ENCODE results near the gene C1QTNF2. TPM values are rescaled to one million over a fixed set of nuclear protein-coding genes. Genes with fewer than 3 reads are reported as not detected.

Gene C1QTNF2
- total and polyA plus RNA-seq, 10 of the 15 experiments (the other 5 are each of a cell fraction or from before 2014, with no cell fraction given): not detected

DNA sequence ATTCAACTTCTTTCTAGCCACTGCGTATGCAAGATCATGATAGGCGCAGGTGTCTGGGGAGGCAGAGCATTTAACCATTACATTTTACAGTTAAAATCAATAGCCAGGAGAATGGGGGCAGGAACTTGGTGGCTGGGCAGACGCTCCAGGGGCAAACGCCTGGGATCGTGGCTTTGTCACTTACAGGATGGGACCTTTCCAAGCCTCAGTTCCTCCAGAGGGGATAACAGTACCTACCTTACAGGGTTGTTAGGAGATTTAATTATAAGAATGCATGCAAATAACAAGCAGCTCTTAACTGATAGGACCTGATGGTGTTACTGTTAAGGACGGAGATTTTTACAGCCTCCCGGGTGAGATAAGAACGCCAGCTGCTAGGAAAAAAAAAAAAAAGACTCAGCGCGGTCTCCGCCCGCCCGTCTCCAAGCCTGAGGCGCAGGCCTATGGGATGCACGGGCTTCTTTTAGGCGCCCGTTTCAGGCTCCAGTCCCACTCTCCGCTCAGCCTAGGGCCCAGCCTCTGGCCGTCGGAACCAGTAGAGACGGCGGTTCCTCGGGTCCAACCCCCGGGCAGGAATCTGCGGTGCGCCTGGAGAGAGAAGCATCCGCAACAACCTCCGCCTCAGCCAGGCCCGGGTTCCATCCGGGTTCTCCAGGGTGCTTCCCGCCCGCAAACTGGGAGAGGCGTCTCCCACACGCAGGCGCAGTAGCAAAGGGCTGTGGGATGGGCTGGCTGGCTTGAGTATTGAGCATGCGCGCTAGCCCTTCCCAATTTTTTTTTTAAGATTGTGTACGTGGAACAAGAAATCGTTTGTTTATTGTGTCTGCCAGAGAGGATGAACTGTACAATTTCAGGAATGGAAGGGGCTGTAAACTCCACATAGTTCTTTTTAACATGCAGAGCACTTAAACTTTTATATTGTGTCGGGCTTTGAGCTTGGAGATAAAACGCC, 29.3 kb upstream of the C1QTNF2 start, which contains the start of gene FAM200C (continued):
- TF ChIP-seq IKZF1 (conservative IDR thresholded peaks at IDR 0.05): peak; percentile 96
- peak; percentile 85; the same call in 1 of the 2 replicates for TF ChIP-seq PML (IDR thresholded peaks at IDR 0.05; ENCODE audit: low read length)
- TF ChIP-seq TAF1 (IDR thresholded peaks at IDR 0.05; ENCODE audit: borderline replicate concordance, low read depth, low read length): peak; percentile 59; the same call in 1 of the 2 replicates
- peak; percentile 81 to 85 for TF ChIP-seq IKZF2 (IDR thresholded peaks at IDR 0.05)
- no peak for TF ChIP-seq CHD4 (IDR thresholded peaks at IDR 0.05)
- TF ChIP-seq JUND (IDR thresholded peaks at IDR 0.05; ENCODE audit: low read depth, low read length): no peak
- TF ChIP-seq, protein P1, sequence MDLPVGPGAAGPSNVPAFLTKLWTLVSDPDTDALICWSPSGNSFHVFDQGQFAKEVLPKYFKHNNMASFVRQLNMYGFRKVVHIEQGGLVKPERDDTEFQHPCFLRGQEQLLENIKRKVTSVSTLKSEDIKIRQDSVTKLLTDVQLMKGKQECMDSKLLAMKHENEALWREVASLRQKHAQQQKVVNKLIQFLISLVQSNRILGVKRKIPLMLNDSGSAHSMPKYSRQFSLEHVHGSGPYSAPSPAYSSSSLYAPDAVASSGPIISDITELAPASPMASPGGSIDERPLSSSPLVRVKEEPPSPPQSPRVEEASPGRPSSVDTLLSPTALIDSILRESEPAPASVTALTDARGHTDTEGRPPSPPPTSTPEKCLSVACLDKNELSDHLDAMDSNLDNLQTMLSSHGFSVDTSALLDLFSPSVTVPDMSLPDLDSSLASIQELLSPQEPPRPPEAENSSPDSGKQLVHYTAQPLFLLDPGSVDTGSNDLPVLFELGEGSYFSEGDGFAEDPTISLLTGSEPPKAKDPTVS (IDR thresholded peaks at IDR 0.05; ENCODE audit: low read depth, low read length): no peak
- TF ChIP-seq SRF (IDR thresholded peaks at IDR 0.05; ENCODE audit: low read depth in 2 of 2, low read length in 2 of 2): no peak
- TF ChIP-seq NRF1 (conservative IDR thresholded peaks at IDR 0.05; ENCODE audit: low read depth, low read length): peak; percentile 73
- no peak for TF ChIP-seq GABPA (IDR thresholded peaks at IDR 0.05; ENCODE audit: low read depth)
- TF ChIP-seq MEF2A (IDR thresholded peaks at IDR 0.05; ENCODE audit: insufficient read depth, low read depth, low read length): no peak
- TF ChIP-seq NFYA (IDR thresholded peaks at IDR 0.05; ENCODE audit: borderline replicate concordance, low read depth, low read length): no peak
- no peak for TF ChIP-seq NKRF (conservative IDR thresholded peaks at IDR 0.05)
- TF ChIP-seq MYB (IDR thresholded peaks at IDR 0.05; ENCODE audit: borderline replicate concordance, low read depth, low read length): no peak
- peak; percentile 75; the same call in 1 of the 2 replicates for TF ChIP-seq SMAD5 (IDR thresholded peaks at IDR 0.05; ENCODE audit: low read depth)
- TF ChIP-seq ZNF207 (IDR thresholded peaks at IDR 0.05; ENCODE audit: borderline replicate concordance): no peak
- TF ChIP-seq, protein P2, sequence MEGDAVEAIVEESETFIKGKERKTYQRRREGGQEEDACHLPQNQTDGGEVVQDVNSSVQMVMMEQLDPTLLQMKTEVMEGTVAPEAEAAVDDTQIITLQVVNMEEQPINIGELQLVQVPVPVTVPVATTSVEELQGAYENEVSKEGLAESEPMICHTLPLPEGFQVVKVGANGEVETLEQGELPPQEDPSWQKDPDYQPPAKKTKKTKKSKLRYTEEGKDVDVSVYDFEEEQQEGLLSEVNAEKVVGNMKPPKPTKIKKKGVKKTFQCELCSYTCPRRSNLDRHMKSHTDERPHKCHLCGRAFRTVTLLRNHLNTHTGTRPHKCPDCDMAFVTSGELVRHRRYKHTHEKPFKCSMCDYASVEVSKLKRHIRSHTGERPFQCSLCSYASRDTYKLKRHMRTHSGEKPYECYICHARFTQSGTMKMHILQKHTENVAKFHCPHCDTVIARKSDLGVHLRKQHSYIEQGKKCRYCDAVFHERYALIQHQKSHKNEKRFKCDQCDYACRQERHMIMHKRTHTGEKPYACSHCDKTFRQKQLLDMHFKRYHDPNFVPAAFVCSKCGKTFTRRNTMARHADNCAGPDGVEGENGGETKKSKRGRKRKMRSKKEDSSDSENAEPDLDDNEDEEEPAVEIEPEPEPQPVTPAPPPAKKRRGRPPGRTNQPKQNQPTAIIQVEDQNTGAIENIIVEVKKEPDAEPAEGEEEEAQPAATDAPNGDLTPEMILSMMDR (IDR thresholded peaks at IDR 0.05 in 2 of 3, conservative IDR thresholded peaks at IDR 0.05 in 1 of 3; ENCODE audit: control insufficient read depth in 2 of 3, extremely low read depth in 1 of 3, insufficient read depth in 1 of 3, low read depth in 3 of 3, low read length in 3 of 3): no peak
- no peak for TF ChIP-seq LARP7 (IDR thresholded peaks at IDR 0.05)
- TF ChIP-seq ZBED1 (IDR thresholded peaks at IDR 0.05; ENCODE audit: borderline replicate concordance): no peak
- TF ChIP-seq ZNF592 (IDR thresholded peaks at IDR 0.05): no peak
- no peak for TF ChIP-seq CREM (IDR thresholded peaks at IDR 0.05; ENCODE audit: low read depth)

Measured in GM12878 (cell line).